HG03342 (cell line): ENCODE data around the gene EXOC3L4.
"Not testable (repeated sequence)": the region's sequence is repeated elsewhere in the genome, so short reads cannot be mapped to it uniquely, and the experiment has no call there.

Source experiments
- ATAC-seq: cut with Tn5 transposase; IDR thresholded peaks from one replicate; pipeline ENCODE4 v1.9.1; 2021; ENCODE audit warnings: mild to moderate bottlenecking, moderate library complexity; ENCODE audit not compliant: unreplicated experiment

EXOC3L4 gene

DNA sequence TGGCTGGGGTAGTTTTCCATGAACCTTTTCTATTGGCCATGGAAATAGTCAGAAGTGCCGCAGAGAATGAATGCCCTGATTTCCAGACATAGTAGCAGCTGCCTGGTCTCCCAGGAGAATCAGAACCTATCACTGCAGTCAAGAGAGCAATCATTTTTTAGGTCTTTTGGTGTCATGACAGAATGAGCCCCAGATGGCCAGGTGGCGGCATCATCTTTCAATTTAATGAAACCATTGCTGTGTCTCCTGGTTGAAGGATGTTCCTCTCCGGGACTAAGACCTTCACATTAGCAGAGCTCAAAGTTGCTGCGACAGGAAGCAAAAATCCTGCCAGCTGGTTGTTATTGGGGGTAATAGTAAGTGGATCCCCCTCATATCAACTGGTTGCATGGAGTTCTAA is 47.5 kb downstream of the EXOC3L4 start:
- no peak for ATAC-seq

GRCh38 chr14:103142721-103143302 is 48.3 kb downstream of the EXOC3L4 start:
- no peak for ATAC-seq

DNA sequence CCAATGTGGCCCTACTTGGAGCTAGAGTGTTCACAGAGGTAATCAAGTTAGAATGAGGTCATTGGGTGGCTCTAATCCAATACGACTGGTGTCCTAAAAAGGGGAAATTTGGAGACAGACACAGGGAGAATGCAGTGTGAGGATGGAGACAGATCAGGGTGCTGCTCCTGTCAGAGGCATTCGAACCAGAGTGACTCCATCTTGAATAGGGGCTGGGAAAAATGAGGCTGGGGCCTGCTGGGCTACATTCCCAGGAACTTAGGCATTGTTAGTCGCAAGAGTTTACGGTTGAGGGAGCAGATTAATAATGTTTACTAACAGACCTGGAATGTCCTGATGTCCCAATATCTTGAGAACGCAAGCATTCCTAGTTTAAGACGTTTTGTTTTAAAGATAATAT is 49.0 kb downstream of the EXOC3L4 start:
- ATAC-seq = no peak

DNA sequence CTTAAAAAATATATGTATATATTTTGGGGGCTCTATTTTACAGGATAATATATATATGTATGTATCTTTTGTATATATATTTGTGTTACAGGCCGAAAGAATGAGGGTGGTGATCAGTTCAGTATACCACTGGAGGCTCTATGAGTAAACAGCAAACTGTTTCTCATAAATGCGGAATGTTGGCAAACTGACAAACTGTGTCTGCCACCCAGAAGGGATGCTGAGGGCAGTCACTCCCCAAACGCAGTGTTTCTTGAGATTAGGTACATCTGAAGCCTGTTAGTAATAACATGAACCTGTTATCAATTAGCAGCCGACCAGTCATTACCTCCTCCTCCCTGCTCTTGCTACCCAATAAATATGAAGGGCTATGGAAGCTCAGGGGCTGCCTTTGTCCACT is 49.6 kb downstream of the EXOC3L4 start:
- ATAC-seq = no peak

GRCh38 chr14:103146141-103146709 is 51.7 kb downstream of the EXOC3L4 start:
- ATAC-seq = no peak

DNA sequence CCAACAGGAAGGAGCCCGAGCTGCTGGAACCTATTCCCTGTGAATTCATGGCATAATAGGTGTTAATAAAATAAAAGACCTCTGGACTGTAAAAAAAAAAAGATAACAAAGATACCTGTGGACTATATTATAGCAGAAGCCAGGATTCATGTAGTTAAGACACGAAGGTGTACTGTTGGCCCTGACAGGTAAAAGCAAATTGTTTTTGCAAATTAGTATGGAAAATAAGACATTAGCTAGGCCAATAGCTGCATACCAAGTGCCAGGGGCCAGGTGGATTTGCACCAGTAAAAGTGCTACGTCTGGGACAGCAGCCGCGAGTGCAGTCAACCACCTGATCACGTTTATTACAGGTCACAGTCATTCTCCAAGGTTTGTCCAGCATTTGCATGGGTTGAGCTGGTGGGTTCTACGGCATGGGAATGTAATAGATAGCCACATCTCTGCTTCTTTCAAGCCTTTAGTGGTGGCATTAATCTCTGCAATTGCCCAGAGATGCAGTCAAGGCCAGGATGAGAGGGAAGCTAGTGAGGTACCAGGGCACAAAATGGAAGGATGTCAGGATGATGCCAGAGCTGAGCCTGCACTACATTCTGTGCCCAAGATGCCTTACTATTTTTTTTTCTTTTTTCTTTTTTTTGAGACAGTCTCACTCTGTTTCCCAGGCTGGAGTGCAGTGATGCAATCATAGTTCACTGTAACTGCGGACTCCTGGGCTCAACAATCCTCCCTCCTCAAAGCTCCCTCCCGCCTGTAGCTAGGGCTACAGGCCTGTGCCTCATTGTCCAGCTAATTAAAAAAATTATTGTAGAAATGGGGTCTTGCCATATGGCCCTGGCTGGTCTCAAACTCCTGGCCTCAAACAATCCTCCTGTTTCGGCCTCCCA is 55.1 kb downstream of the EXOC3L4 start:
- no peak for ATAC-seq

DNA sequence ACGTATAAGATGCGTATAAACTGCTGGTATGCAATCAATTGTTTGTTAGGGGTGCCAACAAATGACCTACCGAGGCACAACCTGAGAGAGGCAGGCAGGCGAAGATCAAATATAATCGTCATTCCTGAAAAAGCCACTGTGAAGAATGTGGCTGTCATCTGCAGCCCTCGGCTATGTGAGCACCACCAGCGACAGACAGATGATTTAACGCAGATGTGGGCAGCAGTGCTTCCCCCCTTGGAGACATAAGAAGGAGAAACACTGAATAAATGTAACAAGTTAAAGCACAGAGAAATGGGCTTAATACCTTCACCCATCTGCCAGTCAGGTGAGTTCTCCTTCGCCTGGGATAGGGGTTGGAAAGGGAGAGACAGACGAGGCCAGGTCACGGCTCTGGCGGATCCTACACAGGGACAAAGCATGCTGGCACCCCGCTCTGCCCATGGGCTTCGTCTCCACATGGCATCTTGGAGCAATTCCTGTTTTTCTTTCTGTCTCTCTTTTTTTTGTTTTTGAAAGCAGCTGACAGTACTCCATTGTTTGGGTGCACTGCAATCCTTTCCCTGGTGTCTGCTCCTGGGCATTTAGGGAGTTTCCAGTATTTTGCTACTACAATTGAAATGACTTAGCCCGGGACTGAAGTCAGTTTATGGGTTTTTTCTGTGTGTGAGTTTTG is 56.9 kb downstream of the EXOC3L4 start:
- no peak for ATAC-seq

GRCh38 chr14:103155010-103155409 is 60.5 kb downstream of the EXOC3L4 start:
- no peak for ATAC-seq

GRCh38 chr14:103155416-103155815 is 60.9 kb downstream of the EXOC3L4 start:
- not testable (repeated sequence) for ATAC-seq

GRCh38 chr14:103155826-103156394 is 61.4 kb downstream of the EXOC3L4 start:
- no peak for ATAC-seq

- ATAC-seq = no peak
Observed at GRCh38 chr14:103156651-103157378, 62.3 kb downstream of the EXOC3L4 start.

DNA sequence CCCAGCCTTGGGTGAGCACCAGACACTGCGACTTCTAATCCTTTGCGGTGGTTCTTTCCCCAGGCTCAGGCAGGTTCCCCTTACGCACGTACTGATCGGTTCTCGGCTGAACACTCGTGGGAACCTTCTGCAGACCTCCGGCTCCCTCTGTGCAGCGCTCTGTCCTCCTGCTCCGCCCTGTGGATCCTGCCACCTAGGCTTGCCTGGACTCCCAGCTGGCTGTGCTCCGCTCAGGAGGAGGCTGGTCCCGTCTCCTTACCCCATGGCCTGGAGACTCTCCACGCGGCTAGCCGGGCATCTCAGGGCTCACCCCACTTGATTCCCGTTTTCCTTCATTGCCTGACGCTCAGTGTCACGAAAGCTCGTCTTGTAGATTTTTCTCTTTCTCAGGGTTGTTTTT is 63.4 kb downstream of the EXOC3L4 start:
- no peak for ATAC-seq

GRCh38 chr14:103158688-103159087 is 64.2 kb downstream of the EXOC3L4 start:
- ATAC-seq = no peak
